SK-N-MC (cell line): ENCODE measurements around the gene THTPA.
"Not testable (repeated sequence)": the region's sequence is repeated elsewhere in the genome, so short reads cannot be mapped to it uniquely, and the experiment has no call there.

Experiments
- DNase-seq: peaks from one replicate; pipeline ENCODE4 v3.0.0-alpha.2; 2011; ENCODE audit warnings: low read depth, low spot score
- H3K27ac ChIP-seq: fragments of 200-600 bp; sonication (generic); 2 replicates; pipeline ENCODE4 v1.5.1; 2016; ENCODE audit warnings: mixed run types
- H3K36me3 ChIP-seq: fragments of 200-600 bp; sonication (generic); 2 replicates; pipeline ENCODE4 v1.6.1; 2017; ENCODE audit warnings: antibody characterized with exemption, low read length, mixed read lengths; ENCODE audit not compliant: insufficient read depth
- H3K4me3 ChIP-seq: fragments of 200-600 bp; sonication (generic); 2 replicates; pipeline ENCODE4 v1.5.1; 2016
- H3K9ac ChIP-seq: fragments of 200-600 bp; sonication (generic); 2 replicates; pipeline ENCODE4 v1.8.0; 2017; ENCODE audit warnings: mixed run types, mixed read lengths; ENCODE audit not compliant: insufficient read length
- H3K9me3 ChIP-seq: fragments of 200-600 bp; sonication (generic); 2 replicates; pipeline ENCODE4 v1.6.1; 2017; ENCODE audit warnings: low read depth, mild to moderate bottlenecking, antibody characterized with exemption, low read length, moderate library complexity, mixed read lengths
- EZH2 ChIP-seq: fragments of 200-600 bp; sonication (generic); IDR thresholded peaks from one replicate; pipeline ENCODE4 v1.6.1; 2017; ENCODE audit warnings: antibody characterized with exemption
- FOXP2 ChIP-seq: optimal IDR thresholded peaks from 2 replicates; pipeline ENCODE3; 2011; ENCODE audit warnings: mild to moderate bottlenecking, moderate library complexity; ENCODE audit not compliant: insufficient read depth; ENCODE audit errors: extremely low read length, control extremely low read depth
- POLR2AphosphoS5 ChIP-seq: IDR thresholded peaks from 2 replicates; pipeline ENCODE4 v1.6.1; 2012; ENCODE audit warnings: mild to moderate bottlenecking, low read depth, low read length, borderline replicate concordance

Gene THTPA

DNA sequence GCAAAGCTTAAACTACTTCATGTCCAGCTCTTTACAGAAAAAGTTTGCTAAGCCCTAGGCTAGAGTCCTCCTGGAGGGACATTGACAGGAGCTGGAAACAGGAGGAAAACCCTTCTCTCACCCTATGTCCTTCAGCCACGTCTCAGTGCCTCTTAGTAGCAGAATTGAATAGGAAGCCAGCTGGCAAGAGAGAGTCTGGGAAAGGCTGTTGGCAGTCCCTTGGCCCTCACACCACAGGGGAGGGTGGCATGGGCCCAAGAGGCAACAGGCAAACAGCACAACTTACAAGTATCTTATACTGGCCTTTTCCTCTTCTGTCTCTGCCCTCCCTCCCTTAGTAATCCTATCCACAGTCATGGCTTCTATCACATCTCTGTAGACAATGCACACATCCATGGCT lies 52.4 kb downstream of the THTPA start:
- no peak for DNase-seq
- TF ChIP-seq POLR2AphosphoS5 = no peak
- no peak for TF ChIP-seq FOXP2
- TF ChIP-seq EZH2 = no peak
- no peak overlapping the region for H3K4me3 ChIP-seq
- no peak overlapping the region for H3K9ac ChIP-seq
- no peaks in the 10 kb centered on the region for H3K9me3 ChIP-seq
- no peaks in the 10 kb centered on the region for H3K36me3 ChIP-seq
- no peak overlapping the region for H3K27ac ChIP-seq

GRCh38 chr14:23609001-23609400 lies 52.9 kb downstream of the THTPA start:
- H3K36me3 ChIP-seq = no peaks in the 10 kb centered on the region
- H3K27ac ChIP-seq = no peak overlapping the region
- H3K9me3 ChIP-seq = no peaks in the 10 kb centered on the region
- no peak overlapping the region for H3K4me3 ChIP-seq
- H3K9ac ChIP-seq = no peak overlapping the region
- no peak for TF ChIP-seq EZH2
- no peak for TF ChIP-seq FOXP2
- no peak for TF ChIP-seq POLR2AphosphoS5
- no peak for DNase-seq

GRCh38 chr14:23609411-23610089 lies 53.5 kb downstream of the THTPA start:
- H3K27ac ChIP-seq, H3K9me3 ChIP-seq, H3K36me3 ChIP-seq, H3K4me3 ChIP-seq, H3K9ac ChIP-seq, DNase-seq: not testable (repeated sequence)
